Erythroblast (primary cell): ENCODE data around the gene RAB12.

Source experiments
- GATA1 ChIP-seq: IDR thresholded peaks from 2 replicates; pipeline ENCODE4 v1.6.1; 2011; ENCODE audit warnings: low read depth, mild to moderate bottlenecking, control low read depth, low read length, moderate library complexity
- POLR2A ChIP-seq: IDR thresholded peaks from 2 replicates; pipeline ENCODE4 v1.6.1; 2011; ENCODE audit warnings: mild to moderate bottlenecking, low read length

DNA sequence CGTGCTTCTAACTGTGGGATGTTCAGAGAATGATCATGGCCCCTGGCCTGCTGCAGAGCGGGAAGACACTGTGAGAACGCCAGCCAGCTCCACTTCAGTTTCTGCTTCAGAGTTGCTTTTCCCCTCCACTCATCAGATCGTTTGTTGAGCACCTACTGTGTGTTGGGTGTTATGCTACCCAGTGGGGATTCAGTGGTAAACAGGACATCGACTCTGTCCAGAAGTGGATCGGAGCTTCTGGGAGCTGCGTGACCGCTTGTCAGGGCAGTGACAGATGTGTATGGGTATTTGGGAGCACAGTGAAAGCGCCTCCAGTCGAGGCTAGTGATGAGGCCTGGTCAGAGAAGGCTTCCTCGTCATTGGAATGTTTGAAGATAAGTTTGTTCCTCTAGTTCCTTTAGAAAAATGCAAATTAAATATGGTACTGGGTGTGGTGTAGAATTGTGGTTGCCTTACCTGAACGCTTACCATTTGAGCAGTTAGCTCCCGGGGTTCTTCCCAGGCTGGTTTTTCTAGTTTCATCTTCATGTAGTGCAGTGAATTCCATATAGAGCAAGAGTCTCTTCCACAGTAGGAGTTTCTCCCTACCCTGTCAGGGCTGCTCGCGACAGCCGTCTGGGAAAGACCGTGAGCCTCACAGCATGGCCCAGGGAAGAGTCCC is 2.8 kb downstream of the RAB12 start:
- TF ChIP-seq POLR2A (no peak), GATA1 (no peak)
